ENCODE data around the gene ERBB4.

Gene ERBB4

DNA sequence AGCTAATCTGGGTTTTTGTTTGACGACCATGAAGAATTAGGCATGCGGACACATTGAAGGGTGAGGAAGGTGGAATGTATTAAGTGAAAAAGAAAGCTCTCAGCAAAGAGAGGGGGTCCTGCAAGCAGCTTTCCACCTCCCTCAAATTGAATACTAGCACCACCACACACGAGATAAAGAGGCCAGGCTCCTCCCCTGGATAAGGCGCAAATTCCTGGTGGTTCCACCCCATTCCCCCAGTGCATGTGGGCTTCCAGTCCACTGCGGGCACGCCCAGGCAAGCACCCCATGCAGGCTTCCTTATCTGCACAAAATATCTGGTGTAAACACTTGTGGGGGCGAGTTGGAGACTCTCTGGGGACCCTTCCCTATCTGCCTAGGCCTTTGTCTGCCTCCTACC, 1124.9 kb downstream of the ERBB4 start:
- DNase-seq (ENCODE audit: low spot score): no peak

DNA sequence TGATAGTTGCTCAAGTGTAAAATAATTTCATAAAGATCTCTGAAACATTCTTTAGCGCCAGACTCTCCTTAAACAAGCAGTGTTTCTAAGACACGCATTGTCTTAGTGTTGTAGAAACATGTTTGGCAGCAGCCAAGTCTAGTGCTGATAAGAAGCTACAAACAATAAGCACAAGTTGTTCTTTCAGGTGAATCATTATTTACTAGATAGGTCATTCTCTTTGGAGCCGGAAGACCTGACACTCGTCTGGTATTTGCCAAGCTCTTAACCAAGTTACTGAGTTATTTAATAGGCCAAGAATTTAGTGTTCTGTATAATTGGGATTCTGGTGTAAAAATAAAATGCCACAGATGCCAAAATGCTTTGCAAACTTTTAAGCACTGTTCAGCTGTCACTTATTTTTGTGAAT, 1130.1 kb downstream of the ERBB4 start:
- DNase-seq (ENCODE audit: low spot score): no peak

DNA sequence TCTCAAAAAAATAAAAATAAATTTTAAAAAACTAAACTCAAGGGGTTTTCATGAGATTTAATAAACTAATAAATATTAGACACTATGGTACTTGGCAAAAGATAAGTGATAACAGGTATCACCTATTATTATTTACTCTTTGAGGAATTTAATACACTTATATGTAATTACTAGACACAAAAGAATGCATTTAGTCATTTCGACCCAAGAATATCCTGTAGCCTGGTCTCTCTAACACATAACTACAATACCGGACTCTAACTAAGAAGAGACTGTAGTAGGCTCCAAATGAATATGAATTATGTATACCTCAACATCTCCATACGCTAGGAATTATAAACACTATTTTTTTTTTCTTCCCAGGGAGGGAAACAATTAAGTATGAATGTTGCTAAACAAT, 1131.5 kb downstream of the ERBB4 start:
- no peak for DNase-seq (ENCODE audit: low spot score)

DNA sequence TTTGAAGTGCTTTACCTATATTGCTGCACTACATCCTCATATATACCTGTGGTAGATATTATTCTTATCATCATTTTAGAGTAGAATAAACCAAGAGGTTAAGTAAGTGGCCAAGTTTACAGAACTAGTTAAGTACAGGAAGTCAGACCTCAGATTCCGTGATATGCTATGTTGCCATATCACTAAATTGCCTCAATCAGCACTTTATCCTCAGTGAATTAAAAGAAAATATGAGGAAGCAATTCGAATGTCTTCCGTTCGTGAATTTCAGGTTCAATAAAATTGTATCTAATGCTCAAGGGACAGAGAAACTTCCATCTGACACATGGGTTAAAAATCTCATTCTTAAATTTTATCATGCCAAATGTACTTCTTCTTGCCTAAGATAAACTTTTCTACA, 1133.6 kb downstream of the ERBB4 start:
- DNase-seq (ENCODE audit: low spot score): no peak

DNA sequence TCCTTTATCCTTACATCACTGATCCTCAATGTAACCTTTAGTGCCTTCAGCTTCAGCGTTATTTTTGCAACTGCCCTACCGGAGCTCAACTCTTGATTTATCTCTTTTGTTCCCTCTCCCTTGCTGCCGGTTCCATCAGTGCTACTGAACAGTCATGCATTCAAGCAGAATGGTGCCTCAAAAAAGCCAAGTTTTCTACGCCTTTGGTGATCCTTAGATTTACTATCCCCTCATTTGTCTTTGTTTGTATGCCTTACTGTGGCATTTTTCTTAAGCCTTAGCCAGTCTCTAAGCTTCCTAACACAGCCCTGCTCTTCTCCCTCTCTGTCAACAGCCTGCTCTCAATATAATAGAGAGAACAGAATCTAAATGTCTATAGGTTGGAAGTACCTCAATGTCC, 1134.5 kb downstream of the ERBB4 start:
- no peak for DNase-seq (ENCODE audit: low spot score)

DNA sequence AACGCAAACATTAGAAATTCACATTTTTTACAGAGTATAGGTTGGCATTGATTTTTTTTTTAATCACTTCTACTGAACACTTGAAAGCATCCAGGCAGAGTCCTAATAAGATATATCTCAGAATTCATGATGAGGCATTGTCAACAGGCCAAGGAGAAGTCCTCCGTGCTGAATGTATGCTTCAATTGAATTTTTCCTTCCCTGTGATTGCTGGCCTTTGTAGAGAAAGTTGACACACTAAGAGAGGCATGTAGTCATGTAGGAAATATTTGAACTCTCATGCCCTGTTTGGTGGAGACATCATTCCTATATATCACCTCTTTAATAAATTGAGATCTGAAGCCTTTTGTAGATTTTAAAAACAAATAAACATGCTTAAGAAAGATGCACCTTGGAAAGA, 1137.3 kb downstream of the ERBB4 start:
- DNase-seq (ENCODE audit: low spot score): no peak

DNA sequence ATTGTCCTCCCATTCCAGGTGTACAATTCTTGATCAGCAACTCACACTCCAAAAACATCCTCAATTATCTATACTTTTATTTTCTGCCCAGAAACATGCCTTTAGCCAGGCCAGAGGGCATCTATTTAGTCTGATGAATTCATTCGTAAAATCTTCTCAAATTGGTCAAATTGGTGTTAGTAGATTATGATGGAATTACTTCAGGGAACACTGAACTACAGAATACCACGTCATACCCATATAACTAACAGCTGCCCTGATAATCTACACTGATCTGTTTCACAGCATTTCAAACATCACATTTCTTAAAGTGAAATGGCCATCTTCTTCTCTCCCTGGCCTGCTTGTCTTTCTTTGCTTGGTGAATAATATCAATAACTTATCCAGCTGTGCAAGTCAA, 1140.8 kb downstream of the ERBB4 start:
- DNase-seq (ENCODE audit: low spot score): no peak

DNA sequence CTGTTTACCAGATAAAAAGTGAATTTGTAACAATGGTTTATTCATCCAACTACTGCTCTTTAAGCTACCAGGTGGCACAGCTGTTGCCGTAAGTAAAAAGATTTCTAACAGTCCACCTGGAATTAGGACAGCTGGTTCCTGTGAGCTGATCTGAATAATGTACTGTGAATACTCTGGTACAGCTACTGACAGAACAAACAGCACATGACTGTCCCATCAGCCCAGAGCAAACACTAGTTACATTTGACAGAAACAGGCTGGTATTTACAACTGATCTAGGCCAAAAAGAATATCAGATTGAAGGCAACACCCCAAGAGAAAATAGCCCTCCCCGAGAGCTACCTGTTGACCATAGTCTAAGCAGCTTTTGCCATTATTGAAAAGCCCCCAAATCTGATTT, 1141.8 kb downstream of the ERBB4 start:
- no peak for DNase-seq (ENCODE audit: low spot score)

DNA sequence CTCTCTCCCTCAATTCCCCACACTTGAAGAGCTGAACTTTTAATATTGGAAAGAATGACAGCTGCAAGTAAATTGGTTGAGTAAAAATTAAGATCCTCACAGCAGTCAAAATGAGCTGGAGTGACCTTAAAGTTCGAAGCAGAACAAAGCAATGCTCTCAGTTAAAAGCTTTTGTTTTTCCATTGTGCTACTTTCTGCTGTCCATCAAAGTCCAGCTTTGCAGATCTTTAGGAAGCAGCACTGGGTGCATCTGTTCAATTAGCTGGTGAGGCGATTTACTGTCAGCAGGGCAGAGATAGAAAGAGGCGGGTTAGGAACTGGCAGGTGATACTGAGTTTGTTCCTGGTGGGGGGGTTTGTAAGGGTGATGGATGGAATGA, 1147.4 kb downstream of the ERBB4 start:
- DNase-seq (ENCODE audit: low spot score): no peak

DNA sequence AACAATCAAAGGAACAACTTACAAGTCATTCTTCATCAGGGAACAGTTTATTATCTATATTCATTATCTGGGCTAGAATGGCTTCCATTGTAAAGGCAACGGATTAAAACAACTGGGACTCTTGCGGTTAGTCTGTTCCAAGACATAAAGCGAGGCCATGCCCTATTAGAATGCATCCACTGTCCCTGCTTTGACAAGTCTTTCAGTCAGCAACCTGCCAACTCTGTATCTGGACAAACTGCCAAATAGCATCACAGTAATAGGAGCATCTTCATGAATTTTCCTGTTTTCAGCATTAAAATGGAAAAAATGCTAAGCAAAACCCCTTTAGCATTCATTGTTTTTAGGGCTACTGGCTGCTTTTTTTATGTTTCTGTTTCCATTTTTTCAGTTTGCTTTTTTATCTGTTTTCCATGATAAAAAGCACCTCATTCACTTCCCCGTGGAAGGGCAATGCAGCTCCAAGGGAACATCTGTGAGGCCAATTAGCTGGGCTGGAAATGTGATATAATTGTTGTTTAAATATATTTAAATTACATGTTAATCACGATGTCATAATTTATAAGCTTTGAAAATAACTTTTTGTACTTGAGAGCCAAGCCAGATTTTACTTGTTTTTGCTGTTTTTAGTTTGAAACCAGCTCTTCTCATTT, 1147.9 kb downstream of the ERBB4 start:
- DNase-seq (ENCODE audit: low spot score): no peak

DNA sequence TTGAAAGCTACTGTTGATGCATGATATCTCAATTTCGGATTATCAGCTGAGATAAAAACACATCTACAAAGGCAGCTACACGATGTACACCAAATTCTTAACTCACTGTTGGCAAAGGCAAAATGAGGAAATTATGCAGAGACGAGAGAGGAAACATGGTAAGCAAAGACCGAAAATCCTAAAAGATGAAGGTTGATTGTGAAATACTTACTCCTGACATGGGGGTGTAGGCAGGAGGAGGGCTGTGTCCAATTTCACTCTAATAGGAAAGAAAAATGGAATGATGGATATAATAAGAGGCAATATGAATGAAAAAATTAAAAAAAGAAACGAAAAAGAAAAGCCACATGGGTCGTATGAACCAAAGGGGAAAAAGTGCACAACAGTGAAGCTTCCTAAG, 1150.9 kb downstream of the ERBB4 start:
- DNase-seq (ENCODE audit: low spot score): no peak

DNA sequence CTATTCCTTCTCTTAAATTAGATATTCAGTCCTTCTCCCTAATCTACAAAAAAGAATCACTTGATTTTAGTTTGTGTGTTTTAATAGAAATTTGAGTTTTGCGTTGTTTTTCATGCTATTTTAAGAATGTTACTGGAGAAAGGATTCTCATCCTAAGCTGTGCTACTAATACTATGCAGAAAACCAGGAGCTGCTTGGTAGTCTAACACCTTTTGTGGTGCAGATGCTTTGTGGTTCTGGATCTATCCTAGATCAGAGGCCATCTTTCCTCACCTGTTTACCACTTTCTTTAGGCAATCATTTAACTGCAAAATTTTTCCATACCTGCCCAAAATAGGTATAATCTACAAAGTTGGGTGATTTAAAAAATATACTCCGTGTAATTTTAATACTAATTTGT, 1158.6 kb downstream of the ERBB4 start:
- DNase-seq (ENCODE audit: low spot score): no peak

DNA sequence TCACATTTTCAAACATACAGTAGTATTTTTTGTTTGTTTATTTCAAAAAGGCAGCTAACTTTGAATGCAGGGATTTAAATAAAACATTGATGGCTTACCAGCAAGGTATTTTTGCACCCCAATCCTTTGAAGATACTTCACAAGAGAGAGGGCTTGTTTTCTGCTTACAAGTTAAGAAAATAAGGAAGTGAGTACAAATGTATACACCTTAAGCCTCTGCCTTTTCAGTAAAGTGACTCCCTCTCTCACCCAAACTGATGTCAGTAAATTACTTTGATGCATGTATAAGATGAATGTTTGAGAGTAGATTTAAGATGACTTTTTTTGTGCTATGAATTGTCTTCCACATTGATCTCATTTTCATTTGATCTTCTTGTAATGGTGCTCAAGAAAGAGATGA, 1162.2 kb downstream of the ERBB4 start:
- no peak for DNase-seq (ENCODE audit: low spot score)

DNA sequence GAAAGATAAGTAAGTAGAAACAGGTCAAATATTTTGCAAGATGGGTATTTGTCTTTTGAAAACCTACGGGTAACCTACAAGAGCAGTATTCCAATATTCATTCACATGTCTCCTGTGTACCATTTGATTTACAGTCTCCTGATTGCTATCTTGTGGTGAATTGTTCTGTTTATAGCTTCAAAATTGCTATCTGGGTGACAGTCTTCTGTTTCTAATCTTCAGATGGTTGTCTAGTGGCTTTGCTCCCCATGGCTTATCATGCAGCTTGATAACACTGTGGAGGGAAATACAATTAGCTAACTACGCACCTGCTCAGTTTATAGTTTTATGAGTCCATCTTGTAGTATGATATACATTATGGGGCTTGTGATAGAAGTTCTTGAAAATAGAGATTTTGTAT, 1165.4 kb downstream of the ERBB4 start:
- no peak for DNase-seq (ENCODE audit: low spot score)

DNA sequence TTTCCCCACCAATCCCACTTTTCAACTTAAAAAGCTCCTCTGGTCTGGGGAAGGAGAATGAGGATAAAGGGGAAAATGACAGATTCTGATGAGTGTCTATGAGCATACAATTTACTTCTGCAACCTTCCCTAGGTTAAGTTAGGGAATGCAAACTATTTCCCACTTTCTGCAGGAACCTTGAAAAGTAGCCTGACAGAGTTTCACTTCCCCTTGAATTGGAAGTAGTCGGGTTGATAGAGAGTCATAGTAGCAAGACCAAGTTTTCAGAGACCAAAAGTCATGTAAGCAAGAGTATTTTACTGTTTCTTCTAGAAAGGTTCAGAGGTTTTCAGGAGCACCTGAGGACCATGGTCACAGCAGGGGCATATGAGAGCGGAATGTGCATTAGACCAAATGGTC, 1167.1 kb downstream of the ERBB4 start:
- no peak for DNase-seq (ENCODE audit: low spot score)

DNA sequence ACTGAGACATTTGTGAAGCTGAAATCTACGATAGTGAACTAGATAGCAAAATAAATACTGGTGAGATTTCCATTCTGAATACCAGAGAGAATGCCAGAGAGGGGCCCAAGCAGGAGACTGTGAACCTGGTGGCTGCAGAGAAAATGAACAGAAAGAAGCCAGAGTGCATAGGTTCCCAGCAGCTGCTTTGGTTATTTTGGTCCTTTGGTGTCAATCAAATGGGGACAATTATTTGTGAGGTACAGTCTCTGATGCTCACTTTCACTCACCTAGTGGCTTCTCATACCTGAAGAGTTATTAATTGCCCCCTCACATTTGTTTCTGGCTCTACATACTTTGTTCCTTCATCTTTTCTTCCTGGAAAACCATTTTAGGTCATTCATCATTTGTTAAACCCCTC, 1170.1 kb downstream of the ERBB4 start:
- DNase-seq (ENCODE audit: low spot score): no peak

DNA sequence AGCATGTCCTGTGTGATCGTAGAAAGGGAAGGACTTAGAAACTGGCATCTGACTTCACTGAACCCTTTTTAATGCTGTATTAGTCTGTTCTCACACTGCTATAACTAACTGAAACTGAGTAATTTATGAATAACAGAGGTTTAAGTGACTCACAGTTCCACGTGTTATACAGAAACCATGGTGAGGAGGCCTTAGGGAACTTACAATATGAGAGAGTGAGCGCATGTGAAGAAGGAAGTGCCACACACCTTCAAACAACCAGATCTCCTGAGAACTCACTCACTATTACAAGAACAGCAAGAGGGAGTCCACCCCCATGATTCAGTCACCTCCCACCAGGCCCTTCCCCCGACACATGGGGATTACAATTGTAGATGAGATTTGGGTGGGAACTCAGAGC, 1170.9 kb downstream of the ERBB4 start:
- DNase-seq (ENCODE audit: low spot score): no peak

DNA sequence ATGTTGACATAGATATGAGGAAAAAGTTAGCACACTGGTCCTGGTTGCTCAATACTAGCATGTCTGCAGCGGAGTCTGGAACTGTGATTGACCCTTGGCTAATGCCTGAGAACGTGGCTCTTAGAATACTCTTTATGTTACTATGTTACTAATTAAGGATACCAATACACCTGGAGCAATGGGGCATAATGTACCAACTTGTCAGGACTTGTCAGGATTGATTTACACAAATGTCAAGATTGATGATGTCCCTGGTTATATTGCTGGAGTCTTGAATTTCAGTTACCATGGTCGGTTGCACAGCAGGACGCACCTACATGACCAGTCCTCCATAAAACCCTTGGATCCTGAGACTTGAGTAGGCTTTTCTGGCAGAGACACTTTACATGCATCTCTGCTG, 1171.3 kb downstream of the ERBB4 start:
- no peak for DNase-seq (ENCODE audit: low spot score)

DNA sequence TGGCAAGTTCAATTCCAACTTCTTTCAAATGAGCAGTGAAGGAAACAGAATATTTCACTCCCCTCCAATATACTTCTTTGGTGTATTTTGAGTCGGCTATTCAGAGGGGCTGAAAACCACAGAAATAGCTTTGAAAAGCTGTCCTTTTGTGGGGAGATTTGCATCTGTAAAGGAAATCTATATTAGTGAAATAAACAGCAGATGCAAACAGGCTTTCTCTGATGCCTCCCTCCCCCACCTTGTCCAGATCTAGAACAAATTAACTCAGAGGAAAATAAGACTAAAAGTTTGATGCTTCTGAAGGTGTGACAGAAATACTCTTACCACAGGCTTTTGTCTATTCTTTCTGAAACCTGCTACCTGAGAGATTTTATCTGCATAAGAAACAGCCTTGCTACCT, 1173.7 kb downstream of the ERBB4 start:
- no peak for DNase-seq (ENCODE audit: low spot score)

DNA sequence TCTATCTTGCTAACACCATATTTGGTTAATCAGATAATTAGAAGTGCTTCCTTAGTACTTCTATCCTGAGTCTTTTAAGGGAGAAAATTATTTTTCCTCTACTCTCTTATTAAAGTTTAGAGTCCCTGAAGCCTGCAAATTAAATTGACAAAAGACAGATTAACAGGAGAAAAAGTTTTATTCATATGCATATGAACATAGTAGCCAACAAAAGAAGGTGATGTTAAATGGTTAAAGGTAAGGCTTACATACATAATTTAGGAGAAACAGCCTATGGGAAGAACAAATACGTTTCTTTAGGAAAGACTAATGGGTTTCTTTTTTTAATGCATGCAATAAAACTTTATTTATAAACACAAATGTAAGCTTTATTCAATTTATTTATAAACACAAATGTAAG, 1177.2 kb downstream of the ERBB4 start:
- no peak for DNase-seq (ENCODE audit: low spot score)

DNA sequence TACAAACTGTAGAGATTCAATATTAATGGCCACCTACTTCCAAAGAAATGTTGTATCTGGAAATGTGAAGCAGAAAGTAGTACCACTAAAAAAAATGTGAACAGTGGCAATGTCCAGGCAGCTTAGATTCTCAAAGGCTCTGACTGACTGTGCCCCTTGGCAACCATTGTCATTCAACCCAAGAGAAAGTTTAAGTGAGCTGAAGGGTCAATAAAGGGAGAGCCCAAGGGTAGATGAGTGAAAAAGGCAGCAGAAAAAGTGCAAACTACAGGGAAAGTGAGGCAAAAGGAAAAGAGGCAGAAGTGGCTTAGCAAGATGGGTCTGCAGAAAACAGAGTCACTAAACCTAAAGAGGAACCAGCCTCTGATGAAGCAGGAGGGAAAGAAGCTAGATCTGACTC, 1179.3 kb downstream of the ERBB4 start:
- no peak for DNase-seq (ENCODE audit: low spot score)

DNA sequence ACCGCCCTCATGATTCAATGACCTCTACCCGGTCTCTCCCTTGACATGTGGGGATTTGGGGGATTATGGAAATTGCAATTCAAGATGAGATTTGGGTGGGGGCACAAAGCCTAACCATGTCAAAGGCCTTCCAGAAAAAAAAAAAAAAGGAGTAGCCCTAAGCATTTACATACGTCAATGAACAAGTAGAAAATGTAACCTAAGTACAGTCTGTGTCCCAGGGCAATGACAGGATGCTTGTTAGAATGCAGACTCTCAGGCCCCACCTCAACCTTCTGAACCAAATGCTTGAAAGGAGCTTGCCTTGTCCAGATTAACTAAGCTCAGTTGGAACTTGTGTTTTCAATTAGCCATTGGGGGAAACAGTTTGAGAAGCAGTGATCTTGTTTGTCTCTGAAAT, 1180.1 kb downstream of the ERBB4 start:
- DNase-seq (ENCODE audit: low spot score): no peak

DNA sequence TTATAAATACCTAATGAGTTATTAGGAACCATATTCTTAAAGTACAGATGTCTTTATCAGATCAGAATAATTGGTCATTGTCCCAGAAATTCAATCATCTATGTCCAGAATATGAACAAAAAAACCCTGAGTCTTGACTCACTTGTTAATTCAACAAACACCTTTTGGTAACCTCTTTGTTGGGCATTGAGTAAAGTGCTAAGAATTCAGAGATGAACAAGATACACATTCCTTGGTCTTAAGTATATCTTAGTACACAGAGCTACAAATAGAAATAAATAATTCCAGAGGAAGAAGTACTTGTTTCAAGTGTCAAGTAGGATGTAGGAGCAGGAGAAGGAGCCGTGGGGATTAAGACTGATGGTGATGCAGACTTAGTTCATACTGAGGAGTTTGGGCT, 1184.1 kb downstream of the ERBB4 start:
- no peak for DNase-seq (ENCODE audit: low spot score)

DNA sequence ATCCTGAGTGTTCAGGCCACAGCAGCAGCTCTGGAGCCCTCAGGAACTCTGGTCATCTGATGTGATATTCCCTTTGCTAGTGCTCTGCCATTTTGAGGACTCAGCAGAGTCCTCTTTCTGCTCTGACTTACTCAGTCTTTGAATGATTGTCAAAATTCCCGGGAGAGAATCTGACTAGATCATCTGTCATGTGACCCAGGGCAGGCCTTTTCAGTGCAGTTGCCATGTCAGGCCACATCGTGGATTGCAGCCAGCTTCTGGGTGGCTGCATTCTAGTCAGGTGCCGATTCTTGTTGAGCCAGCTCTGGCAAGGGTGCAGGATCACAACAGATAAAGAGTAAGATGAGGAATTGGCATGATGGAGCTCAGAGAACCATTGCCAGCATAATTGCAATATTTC, 1186.6 kb downstream of the ERBB4 start:
- no peak for DNase-seq (ENCODE audit: low spot score)

DNA sequence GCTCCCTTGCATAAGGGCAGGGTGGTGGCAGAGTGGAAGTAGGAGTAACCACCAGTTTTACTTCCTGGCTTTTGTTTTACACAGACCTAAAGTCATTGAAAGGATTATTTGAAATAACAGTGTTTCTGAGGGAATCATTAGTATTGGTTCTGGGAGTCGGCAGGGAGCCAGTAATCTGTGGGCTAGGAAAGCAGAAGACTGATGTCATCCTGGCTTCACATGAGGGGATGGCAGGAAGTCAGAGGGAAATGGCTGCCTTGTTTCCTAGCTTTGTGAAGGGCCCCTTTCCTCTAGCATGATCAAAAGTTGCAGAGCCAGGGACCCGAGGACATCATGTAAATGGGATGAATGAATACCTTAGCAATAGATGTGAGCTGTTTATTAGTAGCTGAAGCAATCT, 1189.6 kb downstream of the ERBB4 start:
- no peak for DNase-seq (ENCODE audit: low spot score)

All from SW480 (cell line).